DMS 273 (cell line): ENCODE data around the gene DNAH14.

Experiments
- DNase-seq: peaks from one replicate; lab custom pipeline; 2025; ENCODE audit not compliant: unreplicated experiment; lab: John Stamatoyannopoulos, UW

The DNAH14 gene

GRCh38 chr1:225388372-225388771, 458.9 kb downstream of the DNAH14 start:
- DNase-seq: no peak

GRCh38 chr1:225389843-225390242, 460.4 kb downstream of the DNAH14 start:
- no peak for DNase-seq

- no peak for DNase-seq
These were observed 466.9 kb downstream of the DNAH14 start for GRCh38 chr1:225396357-225396756.

GRCh38 chr1:225400968-225401367, 471.5 kb downstream of the DNAH14 start:
- DNase-seq: no peak

- no peak for DNase-seq
These were observed 477.7 kb downstream of the DNAH14 start for GRCh38 chr1:225406976-225407725.

- no peak for DNase-seq
These were observed 478.3 kb downstream of the DNAH14 start for GRCh38 chr1:225407755-225408154.

GRCh38 chr1:225408249-225408648, 478.8 kb downstream of the DNAH14 start:
- DNase-seq: no peak

GRCh38 chr1:225409051-225409450, 479.6 kb downstream of the DNAH14 start:
- no peak for DNase-seq

GRCh38 chr1:225410036-225410435, 480.6 kb downstream of the DNAH14 start:
- DNase-seq: no peak

- DNase-seq: no peak
These were observed 482.8 kb downstream of the DNAH14 start for GRCh38 chr1:225412321-225412720.

- no peak for DNase-seq
These were observed 483.4 kb downstream of the DNAH14 start for GRCh38 chr1:225412803-225413351.

GRCh38 chr1:225413708-225414375, 484.4 kb downstream of the DNAH14 start:
- DNase-seq: no peak

- no peak for DNase-seq
These were observed 485.8 kb downstream of the DNAH14 start for GRCh38 chr1:225415307-225415706.

GRCh38 chr1:225415967-225416745, 486.7 kb downstream of the DNAH14 start:
- DNase-seq: no peak

GRCh38 chr1:225418059-225418458, 488.6 kb downstream of the DNAH14 start:
- DNase-seq: no peak

- DNase-seq: no peak
These were observed 489.1 kb downstream of the DNAH14 start for GRCh38 chr1:225418598-225418997.

- no peak for DNase-seq
These were observed 492.6 kb downstream of the DNAH14 start for GRCh38 chr1:225422031-225422605.

GRCh38 chr1:225422795-225423517, 493.5 kb downstream of the DNAH14 start:
- DNase-seq: no peak

- DNase-seq: no peak
These were observed 494.0 kb downstream of the DNAH14 start for GRCh38 chr1:225423518-225423855.

GRCh38 chr1:225424562-225425200, 495.2 kb downstream of the DNAH14 start:
- DNase-seq: no peak
